H1 (cell line): ENCODE measurements around the gene PGM1. TPM values are rescaled to one million over a fixed set of nuclear protein-coding genes. Genes with fewer than 3 reads are reported as not detected.

ENCODE experiments used
- CTCF ChIA-PET: fragments of 300-600 bp; sonication (Branson Sonifier 250); formaldehyde crosslinking; loops from one replicate; lab custom pipeline; 2021; ENCODE audit not compliant: partially characterized antibody; lab: Charles Lee
- POLR2A ChIA-PET: fragments of 300-600 bp; sonication (Branson Sonifier 250); formaldehyde crosslinking; loops from one replicate; lab custom pipeline; 2021; ENCODE audit warnings: inconsistent platforms; ENCODE audit not compliant: partially characterized antibody; lab: Charles Lee
- DNase-seq, 2 experiments: peaks; one replicate each; pipeline versions ENCODE4 v3.0.0 to v3.0.0-alpha.2; 2010 to 2022; ENCODE audit warnings: low spot score in 2 of 2, low read depth in 1 of 2, mixed read lengths in 1 of 2
- FAIRE-seq: peaks from 2 replicates; lab custom pipeline; 2011; peaks lifted over from hg19 to GRCh38; lab: Jason Lieb, UNC
- H2AFZ ChIP-seq: 2 replicates; pipeline ENCODE4 v1.8.1; 2012; ENCODE audit warnings: low read length, inconsistent platforms
- H2AK5ac ChIP-seq: 2 replicates; pipeline ENCODE4 v1.6.1; 2013; ENCODE audit warnings: low read depth, low read length
- H2BK120ac ChIP-seq: replicated peaks from 2 replicates; pipeline ENCODE3; 2013; ENCODE audit warnings: low read depth, low read length, inconsistent platforms
- H2BK12ac ChIP-seq: 2 replicates; pipeline ENCODE4 v1.6.1; 2013; ENCODE audit warnings: low read depth, low read length
- H2BK15ac ChIP-seq: 2 replicates; pipeline ENCODE4 v1.6.1; 2013; ENCODE audit warnings: low read length
- H2BK20ac ChIP-seq: 2 replicates; pipeline ENCODE4 v1.6.1; 2013; ENCODE audit warnings: low read length
- H2BK5ac ChIP-seq: 2 replicates; pipeline ENCODE4 v1.6.1; 2013; ENCODE audit warnings: low read depth, low read length
- H3K14ac ChIP-seq: 2 replicates; pipeline ENCODE4 v1.6.1; 2013; ENCODE audit warnings: inconsistent platforms; ENCODE audit not compliant: insufficient read length
- H3K18ac ChIP-seq: 2 replicates; pipeline ENCODE4 v1.6.1; 2013; ENCODE audit warnings: low read length; ENCODE audit errors: extremely low read depth
- H3K23ac ChIP-seq: 2 replicates; pipeline ENCODE4 v1.6.1; 2013; ENCODE audit warnings: inconsistent platforms; ENCODE audit not compliant: insufficient read length
- H3K23me2 ChIP-seq: 2 replicates; pipeline ENCODE4 v1.6.1; 2013; ENCODE audit warnings: low read depth, low read length
- H3K27ac ChIP-seq: 2 replicates; pipeline ENCODE4 v1.6.1; 2011; ENCODE audit warnings: low read depth, low read length, inconsistent platforms
- H3K27me3 ChIP-seq, 4 experiments: replicated peaks in 1 of 4; 1 replicate in 1 of 4; 2 replicates in 3 of 4; pipeline versions ENCODE4 v1.6.1 to v1.8.1; 2011 to 2013; ENCODE audit warnings: low read length in 3 of 4, mild to moderate bottlenecking in 3 of 4, inconsistent platforms in 2 of 4, mixed read lengths in 2 of 4, moderate library complexity in 1 of 4; ENCODE audit not compliant: control insufficient read depth in 3 of 4, insufficient read depth in 3 of 4; ENCODE audit errors: extremely low read depth in 1 of 4
- H3K36me3 ChIP-seq, 4 experiments: 2 replicates each; pipeline versions ENCODE4 v1.6.1 to v1.8.1; 2011 to 2013; ENCODE audit warnings: mild to moderate bottlenecking in 4 of 4, low read length in 3 of 4, moderate library complexity in 2 of 4, control low read depth in 1 of 4, inconsistent platforms in 1 of 4; ENCODE audit not compliant: insufficient read depth in 4 of 4, control insufficient read depth in 2 of 4
- H3K4ac ChIP-seq: replicated peaks from 2 replicates; pipeline ENCODE3; 2013; ENCODE audit warnings: low read length, low read depth, mixed read lengths, inconsistent platforms; ENCODE audit not compliant: insufficient read length
- H3K4me1 ChIP-seq, 4 experiments: replicated peaks in 1 of 4; 1 replicate in 1 of 4; 2 replicates in 3 of 4; pipeline versions ENCODE4 v1.6.1 to v1.8.1; 2011 to 2013; ENCODE audit warnings: low read length in 3 of 4, inconsistent platforms in 2 of 4, mixed read lengths in 1 of 4; ENCODE audit not compliant: insufficient read depth in 4 of 4, control insufficient read depth in 3 of 4
- H3K4me2 ChIP-seq, 2 experiments: 2 replicates each; pipeline versions ENCODE4 v1.6.1 to v1.8.1; 2011 to 2013; ENCODE audit warnings: low read depth in 2 of 2, low read length in 2 of 2, control low read depth in 1 of 2, inconsistent platforms in 1 of 2, mild to moderate bottlenecking in 1 of 2; ENCODE audit not compliant: insufficient read depth in 1 of 2
- H3K4me3 ChIP-seq, 4 experiments: fragments of 200-600, 300-600 bp in 1 of 4; sonication (generic), shearing (Covaris generic), sonication (Bioruptor Twin) in 1 of 4; 2 replicates each; pipeline versions ENCODE4 v1.5.1 to v1.8.1; 2011 to 2016; ENCODE audit warnings: low read length in 4 of 4, low read depth in 3 of 4, control low read depth in 2 of 4, inconsistent platforms in 2 of 4, mild to moderate bottlenecking in 2 of 4, mixed read lengths in 1 of 4, moderate library complexity in 1 of 4; ENCODE audit not compliant: insufficient read depth in 2 of 4; ENCODE audit errors: extremely low read depth in 1 of 4
- H3K56ac ChIP-seq: replicated peaks from 2 replicates; pipeline ENCODE3; 2013; ENCODE audit warnings: low read depth, mild to moderate bottlenecking, mixed read lengths, low read length, inconsistent platforms; ENCODE audit not compliant: insufficient read length
- H3K79me1 ChIP-seq: 2 replicates; pipeline ENCODE4 v1.6.1; 2013; ENCODE audit warnings: low read depth, low read length, control low read depth
- H3K79me2 ChIP-seq, 2 experiments: 2 replicates each; pipeline versions ENCODE4 v1.6.1 to v1.8.1; 2012 to 2013; ENCODE audit warnings: low read length in 2 of 2, mild to moderate bottlenecking in 2 of 2, inconsistent platforms in 1 of 2; ENCODE audit not compliant: insufficient read depth in 2 of 2, control insufficient read depth in 1 of 2
- H3K9ac ChIP-seq, 4 experiments: replicated peaks in 1 of 4; 1 replicate in 1 of 4; 2 replicates in 3 of 4; pipeline versions ENCODE4 v1.6.1 to v1.8.1; 2011 to 2013; ENCODE audit warnings: low read depth in 3 of 4, low read length in 3 of 4, control low read depth in 2 of 4, mild to moderate bottlenecking in 2 of 4, moderate library complexity in 2 of 4, inconsistent platforms in 1 of 4; ENCODE audit errors: extremely low read depth in 1 of 4
- H3K9me3 ChIP-seq, 2 experiments: 2 replicates each; pipeline versions ENCODE4 v1.6.1 to v1.8.1; 2012 to 2013; ENCODE audit warnings: mild to moderate bottlenecking in 2 of 2, moderate library complexity in 2 of 2, control low read depth in 1 of 2, inconsistent platforms in 1 of 2, low read depth in 1 of 2, low read length in 1 of 2, mixed read lengths in 1 of 2; ENCODE audit not compliant: insufficient read depth in 2 of 2
- H4K20me1 ChIP-seq, 2 experiments: replicated peaks in 1 of 2; 2 replicates each; pipeline versions ENCODE3 to v1.8.1; 2011 to 2013; ENCODE audit warnings: inconsistent platforms in 2 of 2, low read length in 2 of 2, mild to moderate bottlenecking in 1 of 2; ENCODE audit not compliant: insufficient read depth in 2 of 2, control insufficient read depth in 1 of 2
- H4K5ac ChIP-seq: 2 replicates; pipeline ENCODE4 v1.6.1; 2013; ENCODE audit warnings: low read length, low read depth, mixed read lengths, inconsistent platforms; ENCODE audit not compliant: insufficient read length
- H4K8ac ChIP-seq: 2 replicates; pipeline ENCODE4 v1.8.0; 2013; ENCODE audit warnings: mild to moderate bottlenecking, moderate library complexity, low read length, inconsistent platforms; ENCODE audit not compliant: insufficient read depth; ENCODE audit errors: extremely low read depth
- H4K91ac ChIP-seq: replicated peaks from 2 replicates; pipeline ENCODE3; 2013; ENCODE audit warnings: low read length, mixed read lengths, inconsistent platforms; ENCODE audit not compliant: insufficient read length
- RAD21 ChIP-seq, 2 experiments: IDR thresholded peaks in 1 of 2; conservative IDR thresholded peaks in 1 of 2; 2 replicates each; pipeline ENCODE4 v1.6.1; 2011; ENCODE audit warnings: low read depth in 2 of 2, low read length in 2 of 2, improper control_type of control experiment in 1 of 2, inconsistent platforms in 1 of 2, mild to moderate bottlenecking in 1 of 2, moderate library complexity in 1 of 2
- SIRT6 ChIP-seq: IDR thresholded peaks from one replicate; pipeline ENCODE4 v1.7.1; 2012; ENCODE audit warnings: low read length, inconsistent platforms
- USF2 ChIP-seq: IDR thresholded peaks from 2 replicates; pipeline ENCODE4 v1.6.1; 2011; ENCODE audit warnings: low read length, improper control_type of control experiment
- WGBS, 2 experiments: shearing (Covaris generic) in 1 of 2; methylation state at CpG; one replicate each; pipeline versions ENCODE4 v1.1.6 to v1.1.7; 2013 to 2015; ENCODE audit warnings: low lambda C conversion rate in 2 of 2, mixed read lengths in 2 of 2, inconsistent platforms in 1 of 2, low coverage in 1 of 2, missing lambda C conversion rate in 1 of 2; ENCODE audit not compliant: insufficient replicate concordance in 2 of 2, insufficient coverage in 1 of 2, insufficient read length in 1 of 2; ENCODE audit errors: extremely low coverage in 1 of 2, missing lambda C conversion rate in 1 of 2; 5-methylcytosine and 5-hydroxymethylcytosine counted together
- polyA plus RNA-seq, 7 experiments: library from polyadenylated mRNA; depleted of rRNA in 3 of 7; stranded (reverse) in 5 of 7; unstranded in 2 of 7; fragments of >200 nt in 5 of 7; fragments of 200-250 nt in 2 of 7; gene quantifications; 1 replicate in 5 of 7; 2 replicates in 1 of 7; 4 replicates in 1 of 7; pipeline versions ENCODE4 v1.2.1 to v1.2.3, GENCODE V29; 2011 to 2013; ENCODE audit warnings: missing spikeins in 2 of 7, mixed read lengths in 2 of 7
- total RNA-seq: library from RNA; stranded (reverse); fragmentation: NEBNext Ultra II Directional; extraction: Animal tissue kit (Norgen Biotek cat#: 25700); gene quantifications from 2 replicates; pipeline ENCODE4 v1.2.1, GENCODE V29; 2021

Gene PGM1
- total and polyA plus RNA-seq, 2 of the 8 experiments (the other 6 are each of a cell fraction or from before 2014, with no cell fraction given), result 33.0 to 65.4 TPM

GRCh38 chr1:63701187-63701586, 108.0 kb downstream of the PGM1 start:
- Histone ChIP-seq H3K23me2 (no peaks in the 10 kb centered on the region; the same call in 1 of the 2 replicates), H3K27ac (no peak overlapping the region), H3K4me2 (no peak overlapping the region), H2AK5ac (no peak overlapping the region), H2BK5ac (no peak overlapping the region), H3K4ac (no peak overlapping the region), H4K8ac (no peak overlapping the region), H3K9me3 (no peaks in the 10 kb centered on the region), H3K9ac (no peak overlapping the region), H2BK15ac (no peak overlapping the region), H4K20me1 (no peaks in the 10 kb centered on the region), H3K79me2 (no peaks in the 10 kb centered on the region), H2BK120ac (no peak overlapping the region), H3K79me1 (no peaks in the 10 kb centered on the region), H3K23ac (no peak overlapping the region), H3K56ac (no peak overlapping the region), H3K18ac (no peak overlapping the region), H2AFZ (no peak overlapping the region), H2BK20ac (0 out of 2 replicates have a peak overlapping the region, but pooled peaks have one; percentile 13), H3K14ac (no peak overlapping the region), H4K5ac (no peak overlapping the region), H4K91ac (no peak overlapping the region), H3K36me3 (no peaks in the 10 kb centered on the region; a peak in 1 of 8 replicates), H3K27me3 (no peaks in the 10 kb centered on the region), H2BK12ac (no peak overlapping the region), H3K4me3 (no peak overlapping the region), H3K4me1 (peaks cover 0 to 9% (median 3%) of the 10 kb centered on the region in 4 experiments; a peak in 4 of 7 replicates)
- TF ChIP-seq RAD21 (IDR thresholded peaks at IDR 0.05 in 1 of 2, conservative IDR thresholded peaks at IDR 0.05 in 1 of 2; ENCODE audit: low read depth in 2 of 2, low read length in 2 of 2) (no peak), SIRT6 (no peak), USF2 (no peak)
- DNase-seq, result no peak
- WGBS, 2 experiments, result 90% methylated on average over 6 of the region's 6 CpGs; no CpG with 5 or more reads in 1 of the 2 experiments
- CTCF ChIA-PET, result interaction anchor here (0.6 to 2.1 kb wide), 2 partner anchors 10 to 427 kb away, joined by 3 to 17 read pairs; no protein-coding TSS in a partner anchor
- no peak for FAIRE-seq
- POLR2A ChIA-PET, result no interaction called here
